HTR-8/SVneo (cell line): Measurements from ENCODE around the gene GIPC2.
"Not testable (repeated sequence)": the region's sequence is repeated elsewhere in the genome, so short reads cannot be mapped to it uniquely, and the experiment has no call there.

Source experiments
- DNase-seq: peaks from one replicate; pipeline ENCODE4 v3.0.0; 2011; ENCODE audit warnings: low spot score, mixed read lengths; ENCODE audit not compliant: insufficient read length
- FAIRE-seq: peaks from 2 replicates; lab custom pipeline; 2011; peaks lifted over from hg19 to GRCh38; lab: Jason Lieb, UNC

GIPC2 gene

DNA sequence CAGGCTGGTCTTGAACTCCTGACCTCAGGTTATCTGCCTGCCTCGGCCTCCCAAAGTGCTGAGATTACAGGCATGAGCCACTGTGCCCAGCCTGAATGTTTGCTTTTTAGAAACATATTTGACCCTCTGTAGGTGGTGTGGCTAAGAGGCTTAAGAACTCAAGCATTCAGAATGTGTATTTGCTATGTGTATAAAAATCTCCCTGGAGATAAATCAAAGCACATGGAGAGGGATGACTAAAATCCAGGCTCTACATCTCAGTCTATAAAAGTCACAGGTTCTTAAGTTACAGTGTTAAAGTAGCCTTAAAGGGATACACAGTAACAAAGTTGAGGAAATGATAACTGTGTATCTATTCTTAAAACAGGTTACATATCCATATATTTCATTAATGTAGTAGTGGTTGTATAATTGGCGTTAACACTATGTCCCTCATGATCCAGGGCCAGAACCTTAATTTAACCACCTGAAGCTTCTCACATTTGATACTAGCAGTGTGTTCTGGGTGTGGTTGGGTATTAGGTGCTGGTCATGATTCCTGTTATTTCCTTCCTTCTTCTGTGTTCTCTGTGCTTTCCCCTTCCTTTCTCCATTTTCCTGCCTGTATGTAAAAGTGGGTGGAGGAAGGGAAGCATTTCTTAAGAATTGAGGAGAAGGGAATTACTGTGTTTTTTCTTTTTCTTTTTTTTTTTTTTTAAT lies 16.2 kb downstream of the GIPC2 start:
- no peak for FAIRE-seq
- no peak for DNase-seq

GRCh38 chr1:78064886-78065285 lies 19.1 kb downstream of the GIPC2 start:
- not testable (repeated sequence) for DNase-seq, FAIRE-seq

GRCh38 chr1:78068681-78069283 lies 23.0 kb downstream of the GIPC2 start:
- DNase-seq (no peak), FAIRE-seq (no peak)

- DNase-seq: no peak
- FAIRE-seq: no peak
Measured at GRCh38 chr1:78069784-78070183, 24.0 kb downstream of the GIPC2 start.

- DNase-seq: no peak
- no peak for FAIRE-seq
Measured at GRCh38 chr1:78070210-78070609, 24.4 kb downstream of the GIPC2 start.

- DNase-seq (peak; percentile 54), FAIRE-seq (no peak)
Measured at GRCh38 chr1:78070758-78071157, 25.0 kb downstream of the GIPC2 start.

GRCh38 chr1:78071696-78072095 lies 25.9 kb downstream of the GIPC2 start:
- FAIRE-seq: no peak
- no peak for DNase-seq

GRCh38 chr1:78072216-78072615 lies 26.4 kb downstream of the GIPC2 start:
- FAIRE-seq: no peak
- no peak for DNase-seq

DNA sequence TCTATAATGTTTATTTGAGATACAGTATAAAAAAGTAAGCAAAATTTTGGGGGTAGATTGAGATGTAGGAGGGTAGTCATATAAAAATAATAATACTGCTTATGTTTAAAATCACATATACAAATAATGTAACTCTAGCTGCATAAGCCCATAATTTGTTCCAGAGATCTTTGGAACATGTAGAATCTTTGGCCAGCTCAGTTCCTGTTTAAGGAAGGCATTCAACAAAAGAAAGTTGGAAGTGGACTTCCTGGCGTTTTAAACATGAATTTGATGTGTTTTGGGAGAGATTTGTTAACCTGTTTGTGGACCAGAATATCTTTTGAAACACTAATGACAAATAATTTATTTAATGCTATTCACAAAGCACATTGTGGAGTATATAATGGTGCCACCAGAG lies 27.7 kb downstream of the GIPC2 start:
- FAIRE-seq: no peak
- no peak for DNase-seq

DNA sequence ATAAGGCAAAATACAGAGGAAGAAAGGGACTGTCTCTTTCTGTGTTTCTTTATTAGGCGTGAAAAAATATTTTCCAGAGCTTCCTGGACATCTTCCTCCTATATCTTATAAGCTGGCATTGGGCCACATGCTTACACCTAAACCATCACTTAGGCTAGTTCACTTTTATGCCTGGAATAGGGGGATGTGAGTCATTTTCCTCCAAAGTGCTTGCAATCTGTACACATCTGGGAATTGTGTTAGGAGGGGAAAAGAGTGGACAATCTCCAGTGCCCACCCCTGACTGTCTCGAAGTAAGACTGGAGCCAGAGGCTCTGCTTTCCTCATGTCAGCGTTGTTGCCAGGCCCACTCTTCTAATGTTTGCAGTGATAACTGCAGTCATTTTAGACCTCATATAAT lies 29.9 kb downstream of the GIPC2 start:
- DNase-seq: no peak
- FAIRE-seq: no peak

- DNase-seq (no peak), FAIRE-seq (no peak)
Measured at GRCh38 chr1:78078358-78078757, 32.6 kb downstream of the GIPC2 start.

GRCh38 chr1:78079580-78079979 lies 33.8 kb downstream of the GIPC2 start:
- DNase-seq: no peak
- no peak for FAIRE-seq

GRCh38 chr1:78080767-78081166 lies 35.0 kb downstream of the GIPC2 start:
- DNase-seq (no peak), FAIRE-seq (no peak)

- DNase-seq (no peak), FAIRE-seq (no peak)
Measured at GRCh38 chr1:78081980-78082860, 36.5 kb downstream of the GIPC2 start.

DNA sequence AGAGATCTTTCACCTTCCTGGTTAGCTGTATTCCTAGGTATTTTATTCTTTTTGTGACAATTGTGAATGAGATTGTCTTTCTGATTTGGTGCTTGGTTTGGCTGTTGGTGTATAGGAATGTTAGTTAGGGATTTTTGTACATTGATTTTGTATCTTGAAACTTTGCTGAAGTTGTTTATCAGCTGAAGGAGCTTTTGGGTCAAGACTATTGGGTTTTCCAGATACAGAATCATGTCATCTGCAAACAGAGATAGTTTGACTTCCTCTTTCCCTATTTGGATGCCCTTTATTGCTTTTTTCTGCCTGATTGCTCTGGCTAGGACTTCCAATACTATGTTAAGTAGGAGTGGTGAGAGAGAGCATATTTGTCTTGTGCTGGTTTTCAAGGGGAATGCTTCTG lies 38.9 kb downstream of the GIPC2 start:
- FAIRE-seq, DNase-seq: not testable (repeated sequence)

DNA sequence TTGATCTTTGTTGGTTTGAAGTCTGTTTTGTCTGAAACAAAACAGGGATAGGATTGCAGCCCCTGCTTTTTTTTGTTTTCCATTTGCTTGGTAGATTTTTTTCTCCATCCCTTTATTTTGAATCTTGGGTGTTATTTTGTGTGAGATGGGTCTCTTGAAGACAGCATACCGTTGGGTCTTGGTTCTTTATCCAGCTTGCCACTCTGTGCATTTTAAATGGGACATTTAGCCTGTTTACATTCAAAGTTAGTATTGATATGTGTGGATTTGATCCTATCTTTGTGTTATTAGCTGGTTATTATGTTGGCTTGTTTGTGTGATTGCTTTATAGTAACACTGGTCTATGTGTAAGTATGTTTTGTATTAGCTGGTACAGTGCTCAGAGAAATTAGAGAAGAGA lies 40.9 kb downstream of the GIPC2 start:
- FAIRE-seq: no peak

GRCh38 chr1:78088015-78088414 lies 42.2 kb downstream of the GIPC2 start:
- FAIRE-seq (no peak), DNase-seq (no peak)

More for the DNA sequence above, 40.9 kb downstream of the GIPC2 start:
- no peak for DNase-seq

- no peak for FAIRE-seq
Measured at GRCh38 chr1:78088486-78088885, 42.7 kb downstream of the GIPC2 start.

DNA sequence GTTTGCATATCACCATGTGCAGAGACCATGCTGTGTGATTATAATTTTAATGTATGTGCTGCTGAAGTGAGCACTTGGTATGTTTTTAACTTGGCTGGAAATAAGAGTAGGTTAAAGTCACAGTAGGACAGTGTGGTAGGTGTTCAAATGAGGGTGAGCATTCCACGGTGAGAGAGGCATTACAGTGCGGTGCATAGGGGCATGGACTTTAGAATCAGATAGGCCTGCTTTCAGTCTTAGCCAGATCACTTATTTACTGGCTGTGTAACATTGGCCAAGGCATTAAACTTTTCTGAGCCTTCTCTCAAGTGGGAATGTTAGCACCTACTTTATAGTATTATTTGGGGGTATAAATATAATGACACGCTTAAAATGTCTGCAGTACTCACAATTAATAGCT lies 43.2 kb downstream of the GIPC2 start:
- no peak for FAIRE-seq

More at GRCh38 chr1:78088486-78088885, 42.7 kb downstream of the GIPC2 start:
- DNase-seq: no peak

GRCh38 chr1:78090472-78091133 lies 44.8 kb downstream of the GIPC2 start:
- FAIRE-seq (no peak), DNase-seq (no peak)

More for the DNA sequence above, 43.2 kb downstream of the GIPC2 start:
- no peak for DNase-seq
